Stimulated activated naive CD8-positive, alpha-beta T cell treated with anti-CD3 and anti-CD28 coated beads, Interleukin-15, Interleukin-2, amounts not matched to agents 100 ng/mL and 50 ng/mL, for 24 hours (primary cell): Measurements from ENCODE around the gene TLR1.
"Not testable (repeated sequence)": the region's sequence is repeated elsewhere in the genome, so short reads cannot be mapped to it uniquely, and the experiment has no call there.

ENCODE experiments used
- H3K27ac Mint-ChIP-seq: one replicate; pipeline ENCODE4 v1.8.0; 2021; ENCODE audit warnings: mild to moderate bottlenecking, mixed read lengths
- H3K27me3 Mint-ChIP-seq: one replicate; pipeline ENCODE4 v1.8.0; 2021; ENCODE audit warnings: mixed read lengths
- H3K36me3 Mint-ChIP-seq: one replicate; pipeline ENCODE4 v1.8.0; 2021; ENCODE audit warnings: low read depth, mixed read lengths
- H3K4me1 Mint-ChIP-seq: one replicate; pipeline ENCODE4 v1.8.0; 2021; ENCODE audit warnings: low read depth, mixed read lengths
- H3K4me3 Mint-ChIP-seq: one replicate; pipeline ENCODE4 v1.8.0; 2021; ENCODE audit warnings: mild to moderate bottlenecking, mixed read lengths
- H3K9me3 Mint-ChIP-seq: one replicate; pipeline ENCODE4 v1.8.0; 2021; ENCODE audit warnings: mixed read lengths

Gene TLR1

DNA sequence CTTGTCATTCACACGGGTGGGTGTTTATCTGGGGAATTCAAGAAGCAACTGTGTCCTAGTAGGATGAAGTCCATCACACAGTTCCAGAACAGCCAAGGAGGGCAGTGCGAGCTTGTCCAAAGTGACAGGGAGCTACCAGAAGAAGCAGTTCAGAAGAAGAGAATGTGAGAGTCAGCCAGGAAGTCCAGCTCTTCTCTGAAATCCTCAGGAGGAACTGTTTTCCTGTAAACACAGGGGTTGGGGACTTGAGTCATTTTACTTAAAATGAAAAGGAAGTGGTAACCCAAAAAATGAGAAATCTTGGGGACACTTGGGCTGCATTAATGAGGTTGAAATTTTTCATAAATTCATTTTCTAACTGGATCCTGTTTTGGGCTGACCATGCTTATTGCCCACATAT, 13.6 kb downstream of the TLR1 start:
- H3K4me3 Mint-ChIP-seq, result no peak overlapping the region

DNA sequence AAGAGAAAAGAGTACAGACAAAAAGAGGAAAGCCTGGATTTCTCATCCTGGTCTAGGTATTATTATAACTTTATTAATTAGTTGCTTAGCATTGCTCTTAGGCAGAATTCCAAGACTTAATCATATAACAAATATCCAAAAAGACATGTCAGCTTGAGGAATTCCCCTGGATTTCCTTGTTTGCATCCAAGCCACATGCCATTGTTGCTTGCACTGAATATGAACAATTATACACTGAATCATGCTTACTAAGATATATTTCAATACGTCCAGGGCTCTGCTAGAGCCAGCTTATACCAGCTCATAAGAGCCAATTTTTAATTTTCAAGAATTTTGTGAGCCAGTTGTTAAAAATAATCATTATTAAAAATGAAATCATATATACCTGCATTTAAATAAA, 16.3 kb downstream of the TLR1 start:
- Mint-ChIP-seq H3K4me3 (no peak overlapping the region), H3K4me1 (peaks cover 18% of the 10 kb centered on the region), H3K27me3 (no peaks in the 10 kb centered on the region), H3K27ac (no peak overlapping the region), H3K36me3 (no peaks in the 10 kb centered on the region), H3K9me3 (peaks cover 9% of the 10 kb centered on the region)

More for the DNA sequence above, 13.6 kb downstream of the TLR1 start:
- H3K27ac Mint-ChIP-seq, result peak overlapping the region; percentile 26
- peaks cover 24% of the 10 kb centered on the region for H3K9me3 Mint-ChIP-seq
- peaks cover 7% of the 10 kb centered on the region for H3K36me3 Mint-ChIP-seq
- H3K27me3 Mint-ChIP-seq, result no peaks in the 10 kb centered on the region
- peaks cover 10% of the 10 kb centered on the region for H3K4me1 Mint-ChIP-seq

DNA sequence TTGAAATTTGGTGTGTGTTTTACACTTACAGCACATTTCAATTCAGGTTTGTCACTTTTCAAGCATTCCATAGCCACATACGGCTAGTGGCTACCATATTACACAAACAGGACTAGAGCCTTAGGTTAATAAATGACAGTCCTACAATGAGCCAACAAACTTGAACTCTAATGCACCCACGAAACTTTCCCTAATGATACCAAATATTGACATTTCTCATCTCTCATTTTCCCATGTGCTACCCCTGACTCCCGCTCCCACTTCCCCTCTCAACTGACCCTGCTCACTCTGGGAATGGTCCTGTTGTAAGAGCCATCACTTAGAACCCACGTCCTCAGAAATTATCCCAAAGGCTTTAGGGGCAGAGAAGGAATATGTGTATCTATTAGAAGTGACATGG, 16.9 kb downstream of the TLR1 start:
- Mint-ChIP-seq H3K27ac (no peak overlapping the region), H3K4me3 (no peak overlapping the region), H3K9me3 (peaks cover 8% of the 10 kb centered on the region), H3K27me3 (no peaks in the 10 kb centered on the region), H3K36me3 (no peaks in the 10 kb centered on the region), H3K4me1 (peaks cover 19% of the 10 kb centered on the region)

DNA sequence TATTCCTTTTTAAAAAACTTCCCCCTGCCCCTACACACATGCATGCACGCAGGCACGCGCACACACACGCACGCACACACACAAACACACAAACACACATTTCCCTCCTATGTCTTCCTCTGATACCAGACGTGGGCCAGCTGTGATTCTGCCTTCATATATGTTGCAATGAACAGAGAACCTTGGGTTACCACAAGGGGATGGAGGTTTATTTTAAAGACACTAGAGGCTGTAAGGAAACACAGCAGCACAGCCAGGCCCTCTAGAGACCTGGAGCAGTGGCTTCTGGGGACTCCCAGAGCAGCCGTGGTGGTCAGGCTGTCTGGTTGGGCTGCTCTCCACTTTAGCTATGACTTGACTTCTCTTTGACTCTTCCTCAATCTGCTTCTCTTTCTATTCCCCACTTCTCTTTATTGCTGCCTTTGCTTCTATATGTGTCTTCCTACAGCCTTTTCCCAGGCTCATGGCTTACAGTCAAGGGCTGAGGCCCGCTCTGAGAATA, 18.6 kb downstream of the TLR1 start:
- Mint-ChIP-seq H3K27me3 (no peaks in the 10 kb centered on the region), H3K4me3 (no peak overlapping the region), H3K9me3 (peaks cover 4% of the 10 kb centered on the region), H3K27ac (no peak overlapping the region), H3K4me1 (peaks cover 15% of the 10 kb centered on the region), H3K36me3 (no peaks in the 10 kb centered on the region)

DNA sequence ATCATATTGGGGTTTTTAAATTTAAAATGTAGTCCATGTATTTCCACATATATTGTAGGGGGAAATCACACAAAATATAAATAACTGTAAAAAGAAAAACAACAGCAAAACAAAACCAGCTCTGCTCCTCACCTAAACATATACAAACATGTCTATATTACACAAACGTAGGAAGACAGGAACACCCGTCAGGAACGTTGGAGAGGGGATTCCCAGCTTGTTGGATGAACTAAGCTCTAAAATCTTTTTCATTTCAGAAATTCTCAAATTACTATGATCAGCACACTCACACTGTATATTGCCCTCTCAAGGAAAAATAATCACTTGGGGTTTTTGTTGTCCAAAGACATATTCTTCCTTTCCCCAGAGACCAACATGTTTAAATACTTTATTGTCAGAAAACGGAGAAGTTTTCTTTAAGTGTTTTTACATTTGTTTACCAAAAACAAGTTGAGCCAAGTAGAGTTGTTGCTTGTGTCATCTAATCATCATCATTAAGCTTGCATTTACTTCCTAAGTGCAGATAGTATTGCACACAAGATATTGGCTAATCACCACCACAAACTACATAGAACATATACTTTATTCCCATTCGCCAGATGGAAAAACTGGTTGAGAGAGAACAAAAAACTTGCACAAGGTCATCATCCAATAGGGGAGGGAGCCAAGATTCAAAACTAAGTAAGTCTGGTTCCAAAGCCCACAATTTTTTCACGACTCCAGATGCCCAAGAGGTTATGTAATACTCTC, 19.4 kb downstream of the TLR1 start:
- Mint-ChIP-seq H3K27me3 (no peaks in the 10 kb centered on the region), H3K9me3 (peaks cover 4% of the 10 kb centered on the region), H3K4me3 (no peak overlapping the region), H3K27ac (no peak overlapping the region), H3K36me3 (no peaks in the 10 kb centered on the region), H3K4me1 (peaks cover 14% of the 10 kb centered on the region)

DNA sequence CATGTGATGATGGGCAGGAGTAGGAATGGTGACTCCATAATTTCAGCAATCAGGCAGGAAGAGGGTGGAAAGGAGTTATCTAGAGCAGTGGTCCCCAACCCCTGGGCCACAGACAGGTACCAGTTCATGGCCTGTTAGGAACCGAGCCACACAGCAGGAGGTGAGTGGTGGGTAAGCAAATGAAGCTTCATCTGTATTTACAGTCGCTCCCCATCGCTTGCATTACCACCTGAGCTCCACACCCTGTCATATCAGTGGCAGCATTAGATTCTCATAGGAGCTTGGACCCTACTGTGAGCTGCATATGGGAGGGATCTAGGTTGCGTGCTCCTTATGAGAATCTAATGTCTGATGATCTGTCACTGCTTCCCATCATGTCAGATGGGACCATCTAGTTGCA, 20.4 kb downstream of the TLR1 start:
- H3K4me3 Mint-ChIP-seq, result no peak overlapping the region
- no peaks in the 10 kb centered on the region for H3K9me3 Mint-ChIP-seq
- peaks cover 18% of the 10 kb centered on the region for H3K4me1 Mint-ChIP-seq
- H3K36me3 Mint-ChIP-seq, result no peaks in the 10 kb centered on the region
- H3K27ac Mint-ChIP-seq, result no peak overlapping the region
- H3K27me3 Mint-ChIP-seq, result no peaks in the 10 kb centered on the region

DNA sequence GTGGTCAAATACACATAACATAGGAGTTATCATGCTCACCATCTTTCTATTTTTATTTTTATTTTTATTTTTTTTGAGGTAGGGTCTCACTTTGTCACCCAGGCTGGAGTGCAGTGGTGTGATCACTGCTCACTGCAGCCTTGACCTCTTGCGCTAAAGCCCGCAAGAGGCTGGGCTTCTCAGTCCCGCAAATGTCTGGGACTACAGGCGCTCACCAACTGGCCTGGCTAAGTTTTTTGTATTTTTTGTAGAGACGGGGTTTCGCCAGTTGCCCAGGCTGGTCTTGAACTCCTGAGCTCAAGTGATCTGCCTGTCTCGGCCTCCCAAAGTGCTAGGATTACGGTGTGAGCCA, 21.5 kb downstream of the TLR1 start:
- Mint-ChIP-seq H3K36me3 (no peaks in the 10 kb centered on the region), H3K9me3 (no peaks in the 10 kb centered on the region), H3K4me1 (peaks cover 18% of the 10 kb centered on the region), H3K27ac (no peak overlapping the region), H3K27me3 (no peaks in the 10 kb centered on the region), H3K4me3 (no peak overlapping the region)

DNA sequence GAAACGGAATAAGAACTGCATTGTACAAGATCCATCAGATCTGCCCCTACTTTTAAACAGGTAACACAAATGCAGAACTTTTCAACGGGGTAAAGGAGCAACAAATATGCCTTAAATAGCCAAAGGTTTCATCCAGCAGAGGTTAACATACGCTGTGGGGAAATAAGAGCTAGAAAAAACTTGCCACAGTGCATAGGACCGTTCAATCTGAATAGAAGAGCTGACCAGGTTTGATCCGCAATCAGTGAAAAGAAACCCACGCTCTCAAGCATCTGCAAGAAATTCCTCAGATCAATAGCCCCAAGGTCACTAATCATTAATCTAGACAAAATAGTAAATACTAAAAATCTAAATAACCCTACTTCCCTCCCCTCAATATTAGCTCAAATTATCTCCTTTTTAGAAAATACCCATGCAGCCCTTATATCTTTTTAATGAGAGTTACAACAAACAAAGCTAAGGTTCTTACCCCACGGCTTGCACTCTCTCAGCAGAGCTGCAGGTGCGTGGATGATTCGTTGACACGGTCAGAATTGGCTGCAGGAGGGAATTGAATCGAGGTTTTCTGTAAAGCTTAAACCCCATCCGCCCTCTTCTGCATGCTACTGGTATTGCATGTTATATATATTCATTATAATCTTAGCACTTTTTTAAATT, 22.0 kb downstream of the TLR1 start, which contains the start of gene TLR10:
TLR10 (minus strand) TSS at position 539 of the 657 bp plus-strand sequence. CDS start 7,400 bp downstream, outside the sequence.
- H3K4me3 Mint-ChIP-seq, result peak within 1 kb of the TSS; percentile 73
- H3K4me1 Mint-ChIP-seq, result peaks cover 18% of the 10 kb centered on the region
- H3K27me3 Mint-ChIP-seq, result no peaks in the 10 kb centered on the region
- no peaks in the 10 kb centered on the region for H3K9me3 Mint-ChIP-seq
- H3K36me3 Mint-ChIP-seq, result no peaks in the 10 kb centered on the region
- no peak within 1 kb of the TSS for H3K27ac Mint-ChIP-seq

DNA sequence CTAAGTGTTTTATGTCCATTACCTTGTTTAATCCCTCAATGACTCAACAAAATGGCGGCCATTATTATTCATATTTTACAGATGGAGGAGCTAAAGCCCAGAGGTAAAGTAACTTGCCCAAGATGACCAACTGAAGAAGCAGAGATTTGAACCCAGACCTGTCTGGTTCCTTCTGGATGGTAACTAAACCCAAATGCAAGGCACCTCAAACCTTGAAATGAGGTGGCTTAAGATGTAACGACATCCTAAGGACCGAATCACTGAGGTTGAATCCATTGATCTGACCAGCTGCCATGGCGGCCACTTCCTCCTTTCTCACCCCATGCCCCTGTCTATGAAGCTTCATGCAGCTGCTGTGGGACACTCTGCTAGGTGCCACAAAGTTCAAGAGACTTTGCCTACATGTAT, 22.7 kb downstream of the TLR1 start:
- Mint-ChIP-seq H3K4me1 (peaks cover 18% of the 10 kb centered on the region), H3K27me3 (no peaks in the 10 kb centered on the region), H3K4me3 (peak overlapping the region; percentile 73), H3K27ac (no peak overlapping the region), H3K36me3 (no peaks in the 10 kb centered on the region), H3K9me3 (no peaks in the 10 kb centered on the region)

DNA sequence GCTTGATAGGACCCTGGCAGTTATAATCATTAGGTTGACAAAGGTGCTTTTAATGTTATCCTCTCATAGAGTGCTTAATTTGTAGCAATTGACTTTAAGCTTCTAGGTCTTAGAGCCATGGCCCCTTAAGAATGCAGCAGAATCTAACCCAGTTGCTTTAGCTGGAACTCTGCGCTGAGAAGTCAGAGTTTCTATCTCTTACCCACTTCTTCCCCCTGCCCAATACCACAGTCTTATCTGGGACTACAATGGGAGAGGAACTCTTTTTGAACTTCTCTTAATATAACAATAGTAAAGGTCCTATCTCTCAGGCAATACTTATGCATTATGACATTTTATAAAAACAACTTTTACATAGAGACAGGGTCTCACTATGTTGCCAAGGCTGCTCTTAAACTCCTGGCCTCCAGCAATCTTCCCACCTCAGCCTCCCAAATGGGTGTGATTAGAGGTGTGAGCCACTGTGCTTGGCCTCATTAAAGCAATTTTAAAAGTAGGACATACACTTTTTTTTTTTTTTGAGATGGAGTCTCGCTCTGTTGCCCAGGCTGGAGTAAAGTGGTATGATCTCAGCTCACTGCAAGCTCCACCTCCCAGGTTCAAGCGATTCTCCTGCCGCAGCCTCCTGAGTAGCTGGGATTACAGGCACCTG, 23.6 kb downstream of the TLR1 start:
- Mint-ChIP-seq H3K27me3 (no peaks in the 10 kb centered on the region), H3K4me1 (peaks cover 14% of the 10 kb centered on the region), H3K9me3 (no peaks in the 10 kb centered on the region), H3K27ac (no peak overlapping the region), H3K4me3 (peak overlapping the region; percentile 30), H3K36me3 (no peaks in the 10 kb centered on the region)

DNA sequence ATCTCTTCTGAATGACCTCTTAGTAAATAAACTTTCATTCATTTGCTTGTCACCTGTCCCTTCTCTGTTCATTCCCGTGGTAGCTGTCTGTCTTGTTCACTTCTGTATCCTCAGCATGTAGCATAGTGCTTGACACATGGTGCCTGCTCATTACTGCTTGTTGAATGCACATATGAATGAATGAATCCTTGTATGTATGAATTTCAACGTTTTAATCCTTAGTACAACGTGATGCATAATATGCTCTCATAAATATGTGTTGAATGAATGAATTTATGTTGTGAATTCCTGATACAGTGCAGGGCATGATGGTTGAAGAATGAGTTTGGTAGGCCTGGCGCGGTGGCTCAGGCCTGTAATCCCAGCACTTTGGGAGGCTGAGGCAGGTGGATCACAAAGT, 24.8 kb downstream of the TLR1 start:
- no peaks in the 10 kb centered on the region for H3K9me3 Mint-ChIP-seq
- no peak overlapping the region for H3K4me3 Mint-ChIP-seq
- H3K36me3 Mint-ChIP-seq, result no peaks in the 10 kb centered on the region
- peaks cover 7% of the 10 kb centered on the region for H3K4me1 Mint-ChIP-seq
- no peaks in the 10 kb centered on the region for H3K27me3 Mint-ChIP-seq
- H3K27ac Mint-ChIP-seq, result peak overlapping the region; percentile 39

DNA sequence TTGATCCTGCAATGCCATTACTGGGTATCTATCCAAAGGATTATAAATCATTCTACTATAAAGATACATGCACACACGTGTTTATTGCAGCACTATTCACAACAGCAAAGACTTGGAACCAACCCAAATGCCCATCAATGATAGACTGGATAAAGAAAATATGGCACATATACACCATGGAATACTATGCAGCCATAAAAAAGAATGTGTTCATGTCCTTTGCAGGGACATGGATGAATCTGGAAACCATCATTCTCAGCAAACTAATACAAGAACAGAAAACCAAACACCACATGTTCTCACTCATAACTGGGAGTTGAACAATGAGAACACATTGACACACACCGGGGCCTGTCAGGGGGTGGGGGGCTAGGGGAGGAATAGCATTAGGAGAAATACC, 26.7 kb downstream of the TLR1 start:
- not testable (repeated sequence) for H3K9me3 Mint-ChIP-seq, H3K36me3 Mint-ChIP-seq, H3K27ac Mint-ChIP-seq, H3K4me3 Mint-ChIP-seq, H3K4me1 Mint-ChIP-seq, H3K27me3 Mint-ChIP-seq

DNA sequence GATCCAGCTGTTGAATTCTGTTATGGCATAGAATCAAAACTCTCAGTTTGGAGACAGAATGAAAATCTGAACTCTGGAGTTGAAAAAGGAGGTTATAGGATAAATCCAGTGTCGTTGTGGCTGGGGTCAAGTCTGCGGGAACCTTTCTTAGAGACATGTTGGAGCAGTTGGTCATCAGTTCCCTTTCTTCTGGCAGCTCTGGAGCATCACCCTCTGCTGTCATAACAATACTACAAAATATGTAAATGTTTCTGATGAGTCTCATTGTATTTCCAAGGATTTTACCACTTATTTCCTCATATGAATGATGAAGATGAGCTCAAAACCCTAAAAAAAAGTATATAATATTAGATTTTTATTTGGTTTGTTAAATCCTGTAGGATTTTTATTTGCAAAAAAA, 29.3 kb downstream of the TLR1 start:
- Mint-ChIP-seq H3K27ac (no peak overlapping the region), H3K9me3 (peaks cover 8% of the 10 kb centered on the region), H3K27me3 (no peaks in the 10 kb centered on the region), H3K4me1 (peaks cover 4% of the 10 kb centered on the region), H3K36me3 (peaks cover 7% of the 10 kb centered on the region), H3K4me3 (no peak overlapping the region)

DNA sequence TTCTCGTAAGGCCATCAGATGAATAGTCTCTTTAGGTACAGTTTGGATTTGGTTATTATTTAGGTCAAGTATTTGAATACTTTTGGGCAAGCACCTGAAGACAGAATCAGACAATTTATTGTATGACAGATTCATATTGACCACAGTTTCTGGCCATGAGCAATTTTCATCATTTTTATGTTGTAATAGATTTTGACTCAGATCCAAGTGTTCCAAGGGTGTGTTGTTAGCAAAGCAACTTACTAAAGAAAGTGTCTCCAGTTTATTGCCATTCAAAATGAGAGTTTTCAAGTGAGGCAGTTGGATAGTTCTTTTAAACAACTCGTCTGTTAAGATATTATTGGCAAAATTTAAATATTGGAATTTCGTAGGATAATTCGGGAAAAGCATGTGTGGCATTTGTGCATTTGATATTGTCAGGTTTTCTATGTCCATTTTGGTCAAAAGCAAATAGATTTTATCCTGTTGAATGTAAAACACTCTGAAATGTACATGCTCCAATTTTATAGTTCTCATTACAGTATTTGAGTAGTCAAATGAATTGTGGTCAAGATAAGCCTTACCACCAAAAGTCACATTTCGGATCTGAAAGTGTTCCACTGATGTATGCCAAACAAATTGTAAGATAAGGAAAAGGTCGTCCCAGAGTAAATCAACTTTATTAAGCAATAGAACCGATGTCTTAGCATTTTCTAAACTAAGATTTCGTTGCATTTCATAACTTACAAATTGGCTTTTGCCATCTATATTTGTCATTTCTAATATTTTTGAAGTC, 30.2 kb downstream of the TLR1 start:
- Mint-ChIP-seq H3K27me3 (no peaks in the 10 kb centered on the region), H3K9me3 (peaks cover 8% of the 10 kb centered on the region), H3K27ac (no peak overlapping the region), H3K4me1 (peaks cover 6% of the 10 kb centered on the region), H3K36me3 (peaks cover 7% of the 10 kb centered on the region), H3K4me3 (no peak overlapping the region)

DNA sequence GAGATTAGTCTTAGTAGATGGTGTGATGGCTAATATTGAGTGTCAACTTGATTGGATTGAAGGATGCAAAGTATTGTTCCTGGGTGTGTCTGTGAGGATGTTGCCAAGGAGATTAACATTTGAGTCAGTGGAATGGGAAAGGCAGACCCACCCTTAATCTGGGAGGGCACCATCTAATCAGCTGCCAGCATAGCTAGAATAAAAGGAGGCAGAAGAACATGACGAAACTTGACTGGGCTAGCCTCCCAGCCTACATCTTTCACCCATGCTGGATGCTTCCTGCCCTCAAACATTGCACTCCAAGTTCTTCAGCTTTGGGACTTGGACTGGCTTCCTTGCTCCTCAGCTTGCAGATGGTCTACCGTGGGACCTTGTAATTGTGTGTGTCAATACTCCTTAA, 34.3 kb downstream of the TLR1 start:
- not testable (repeated sequence) for H3K4me1 Mint-ChIP-seq, H3K27me3 Mint-ChIP-seq, H3K27ac Mint-ChIP-seq, H3K4me3 Mint-ChIP-seq
- peaks cover 11% of the 10 kb centered on the region for H3K36me3 Mint-ChIP-seq
- H3K9me3 Mint-ChIP-seq, result peaks cover 15% of the 10 kb centered on the region
